Measurements from ENCODE around the gene PLVAP.

Gene PLVAP

GRCh38 chr19:17323300-17323963, 53.7 kb downstream of the PLVAP start:
- no peak for DNase-seq (ENCODE audit: low spot score)

- DNase-seq (ENCODE audit: low spot score): no peak
Measured at GRCh38 chr19:17322854-17323253, 54.3 kb downstream of the PLVAP start.

- no peak for DNase-seq (ENCODE audit: low spot score)
Measured at GRCh38 chr19:17321655-17322489, 55.3 kb downstream of the PLVAP start.

GRCh38 chr19:17320435-17320834, 56.7 kb downstream of the PLVAP start:
- no peak for DNase-seq (ENCODE audit: low spot score)

- no peak for DNase-seq (ENCODE audit: low spot score)
Measured at GRCh38 chr19:17319473-17320238, 57.5 kb downstream of the PLVAP start.

GRCh38 chr19:17318966-17319365, 58.2 kb downstream of the PLVAP start:
- no peak for DNase-seq (ENCODE audit: low spot score)

- DNase-seq (ENCODE audit: low spot score): no peak
Measured at GRCh38 chr19:17314007-17314593, 63.0 kb downstream of the PLVAP start.

GRCh38 chr19:17312189-17313113, 64.7 kb downstream of the PLVAP start:
- DNase-seq (ENCODE audit: low spot score): no peak

- no peak for DNase-seq (ENCODE audit: low spot score)
Measured at GRCh38 chr19:17311455-17312188, 65.5 kb downstream of the PLVAP start.

GRCh38 chr19:17309965-17310461, 67.1 kb downstream of the PLVAP start:
- DNase-seq (ENCODE audit: low spot score): no peak

- DNase-seq (ENCODE audit: low spot score): peak; percentile 100
Measured at GRCh38 chr19:17309198-17309964, 67.8 kb downstream of the PLVAP start, which contains the start of gene DDA1. Gene DDA1 (plus strand): TSS chr19:17309563. CDS start chr19:17309655, 92 bp downstream.

GRCh38 chr19:17307876-17308377, 69.2 kb downstream of the PLVAP start:
- no peak for DNase-seq (ENCODE audit: low spot score)

- DNase-seq (ENCODE audit: low spot score): no peak
Measured at GRCh38 chr19:17306285-17306714, 70.8 kb downstream of the PLVAP start.

- DNase-seq (ENCODE audit: low spot score): peak; percentile 99
Measured at GRCh38 chr19:17305517-17306284, 71.4 kb downstream of the PLVAP start, which contains the start of gene MRPL34. Gene MRPL34 (plus strand): TSS chr19:17305872. CDS start chr19:17305893, 21 bp downstream.

GRCh38 chr19:17305216-17305516, 72.0 kb downstream of the PLVAP start:
- no peak for DNase-seq (ENCODE audit: low spot score)

- no peak for DNase-seq (ENCODE audit: low spot score)
Measured at GRCh38 chr19:17304386-17305215, 72.5 kb downstream of the PLVAP start.

GRCh38 chr19:17303940-17304267, 73.2 kb downstream of the PLVAP start:
- DNase-seq (ENCODE audit: low spot score): no peak
